PC-3 (cell line): ENCODE data around the gene LRP1B. TPM values are rescaled to one million over a fixed set of nuclear protein-coding genes. Genes with fewer than 3 reads are reported as not detected.
A peak's percentile ranks its signal among the peaks of the same experiment; 100 is the strongest.
"Not testable (repeated sequence)": the region's sequence is repeated elsewhere in the genome, so short reads cannot be mapped to it uniquely, and the experiment has no call there.

ENCODE experiments used
- ATAC-seq: fragments of 200-7000 bp; cut with Tn5 transposase; 2 replicates; pipeline ENCODE4 v1.9.1; 2020; ENCODE audit warnings: mild to moderate bottlenecking, moderate library complexity
- BruUV-seq: library from RNA; stranded (reverse); fragments of 400-500 nt; replicated peaks from 2 replicates; lab custom pipeline; 2021; lab: Mats Ljungman, UMichigan
- CTCF ChIA-PET: fragments of 300-600 bp; sonication (Branson Sonifier 250); formaldehyde crosslinking; loops from one replicate; lab custom pipeline; 2022; ENCODE audit warnings: antibody characterized with exemption; lab: Charles Lee
- POLR2A ChIA-PET: fragments of 300-600 bp; sonication (Branson Sonifier 250); formaldehyde crosslinking; loops from one replicate; lab custom pipeline; 2022; ENCODE audit warnings: antibody characterized with exemption; ENCODE audit not compliant: unreplicated experiment; lab: Charles Lee
- DNase-seq: peaks from one replicate; pipeline ENCODE4 v3.0.0-alpha.2; 2015
- H2AFZ ChIP-seq: fragments of 300-600 bp; sonication (generic); 2 replicates; pipeline ENCODE4 v1.6.0; 2016; ENCODE audit warnings: antibody characterized with exemption, low read length
- H3F3A ChIP-seq: fragments of 300-600 bp; sonication (generic); one replicate; pipeline ENCODE4 v1.6.0; 2017; ENCODE audit warnings: antibody characterized with exemption, low read length, control low read depth, mild to moderate bottlenecking; ENCODE audit not compliant: unreplicated experiment
- H3K27ac ChIP-seq: fragments of 300-600 bp; sonication (generic); 2 replicates; pipeline ENCODE4 v1.5.1; 2016; ENCODE audit warnings: mild to moderate bottlenecking, low read length
- H3K27me3 ChIP-seq: fragments of 300-600 bp; sonication (generic); 2 replicates; pipeline ENCODE4 v1.6.1; 2016; ENCODE audit warnings: low read length, mixed read lengths
- H3K36me3 ChIP-seq: fragments of 300-600 bp; sonication (generic); 2 replicates; pipeline ENCODE4 v1.6.1; 2016; ENCODE audit warnings: low read depth, mixed run types, low read length, mixed read lengths
- H3K4me1 ChIP-seq: fragments of 300-600 bp; sonication (generic); 2 replicates; pipeline ENCODE4 v1.5.1; 2016; ENCODE audit warnings: low read length; ENCODE audit not compliant: insufficient read depth
- H3K4me2 ChIP-seq: fragments of 300-600 bp; sonication (generic); 2 replicates; pipeline ENCODE4 v1.6.0; 2016; ENCODE audit warnings: low read length
- H3K4me3 ChIP-seq: fragments of 300-600 bp; sonication (generic); 2 replicates; pipeline ENCODE4 v1.5.1; 2016; ENCODE audit warnings: mild to moderate bottlenecking, low read length, mixed read lengths
- H3K79me2 ChIP-seq: fragments of 300-600 bp; sonication (generic); 2 replicates; pipeline ENCODE4 v1.6.1; 2017; ENCODE audit warnings: low read length, mixed read lengths
- H3K9ac ChIP-seq: fragments of 300-600 bp; sonication (generic); 2 replicates; pipeline ENCODE4 v1.6.0; 2016; ENCODE audit warnings: mild to moderate bottlenecking, low read length
- H3K9me2 ChIP-seq: fragments of 300-600 bp; sonication (generic); replicated peaks from 2 replicates; pipeline ENCODE4 v1.6.1; 2016; ENCODE audit warnings: mixed run types, low read length, mixed read lengths
- H3K9me3 ChIP-seq: fragments of 300-600 bp; sonication (generic); 2 replicates; pipeline ENCODE4 v1.6.1; 2016; ENCODE audit warnings: low read length, mixed read lengths
- H4K20me1 ChIP-seq: fragments of 300-600 bp; sonication (generic); 2 replicates; pipeline ENCODE4 v1.6.1; 2016; ENCODE audit warnings: low read length, mixed read lengths
- EZH2 ChIP-seq: fragments of 300-600 bp; sonication (generic); IDR thresholded peaks from one replicate; pipeline ENCODE4 v1.6.1; 2017; ENCODE audit warnings: antibody characterized with exemption, mild to moderate bottlenecking, low read length; ENCODE audit not compliant: unreplicated experiment
- EZH2phosphoT487 ChIP-seq: fragments of 300-600 bp; sonication (generic); IDR thresholded peaks from 2 replicates; pipeline ENCODE4 v1.6.1; 2018; ENCODE audit warnings: mild to moderate bottlenecking, antibody characterized with exemption, low read length, borderline replicate concordance
- intact Hi-C: fragments of 100-400 bp; cut with micrococcal nuclease; formaldehyde crosslinking; loops from 2 replicates; pipeline ENCODE4 v1.9.0; 2023
- total RNA-seq: library from RNA; depleted of rRNA; stranded (reverse); fragments of >200 nt; gene quantifications from 2 replicates; pipeline ENCODE4 v1.2.3, GENCODE V29; 2014
- TF ChIP-seq, protein P1 (sequence below): fragments of 300-600 bp; sonication (generic); conservative IDR thresholded peaks from 2 replicates; pipeline ENCODE4 v1.5.1; 2017; ENCODE audit warnings: antibody characterized with exemption, low read depth, mild to moderate bottlenecking, low read length

LRP1B gene
- total RNA-seq, 1 experiment from 2014 or later: 0.04 TPM

- Histone ChIP-seq H3K9me3 (no peaks in the 10 kb centered on the region), H3K9me2 (no peaks in the 10 kb centered on the region), H3K36me3 (no peaks in the 10 kb centered on the region), H3F3A (no peaks in the 10 kb centered on the region), H4K20me1 (no peaks in the 10 kb centered on the region), H2AFZ (no peak overlapping the region), H3K79me2 (no peaks in the 10 kb centered on the region), H3K4me2 (no peak overlapping the region), H3K9ac (no peak overlapping the region), H3K27me3 (no peaks in the 10 kb centered on the region), H3K4me1 (no peaks in the 10 kb centered on the region), H3K4me3 (no peak overlapping the region), H3K27ac (no peak overlapping the region)
- intact Hi-C loops: no loop called here
- TF ChIP-seq, protein P1, sequence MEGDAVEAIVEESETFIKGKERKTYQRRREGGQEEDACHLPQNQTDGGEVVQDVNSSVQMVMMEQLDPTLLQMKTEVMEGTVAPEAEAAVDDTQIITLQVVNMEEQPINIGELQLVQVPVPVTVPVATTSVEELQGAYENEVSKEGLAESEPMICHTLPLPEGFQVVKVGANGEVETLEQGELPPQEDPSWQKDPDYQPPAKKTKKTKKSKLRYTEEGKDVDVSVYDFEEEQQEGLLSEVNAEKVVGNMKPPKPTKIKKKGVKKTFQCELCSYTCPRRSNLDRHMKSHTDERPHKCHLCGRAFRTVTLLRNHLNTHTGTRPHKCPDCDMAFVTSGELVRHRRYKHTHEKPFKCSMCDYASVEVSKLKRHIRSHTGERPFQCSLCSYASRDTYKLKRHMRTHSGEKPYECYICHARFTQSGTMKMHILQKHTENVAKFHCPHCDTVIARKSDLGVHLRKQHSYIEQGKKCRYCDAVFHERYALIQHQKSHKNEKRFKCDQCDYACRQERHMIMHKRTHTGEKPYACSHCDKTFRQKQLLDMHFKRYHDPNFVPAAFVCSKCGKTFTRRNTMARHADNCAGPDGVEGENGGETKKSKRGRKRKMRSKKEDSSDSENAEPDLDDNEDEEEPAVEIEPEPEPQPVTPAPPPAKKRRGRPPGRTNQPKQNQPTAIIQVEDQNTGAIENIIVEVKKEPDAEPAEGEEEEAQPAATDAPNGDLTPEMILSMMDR: no peak
- TF ChIP-seq EZH2 (no peak), EZH2phosphoT487 (no peak)
- BruUV-seq: no TSS peak
- ATAC-seq: no peak
- DNase-seq: no peak
- ChIA-PET POLR2A (no interaction called here), CTCF (no interaction called here)
Observed at GRCh38 chr2:141182246-141182645, 948.6 kb downstream of the LRP1B start.

GRCh38 chr2:141169117-141169516 lies 961.7 kb downstream of the LRP1B start:
- H3K36me3 ChIP-seq, DNase-seq, intact Hi-C loops, H3K9ac ChIP-seq, H3K4me3 ChIP-seq, BruUV-seq, H3F3A ChIP-seq, H3K9me2 ChIP-seq, CTCF ChIA-PET, H3K9me3 ChIP-seq, POLR2A ChIA-PET, H3K4me2 ChIP-seq, H3K4me1 ChIP-seq, H2AFZ ChIP-seq, H4K20me1 ChIP-seq, H3K79me2 ChIP-seq, H3K27ac ChIP-seq, H3K27me3 ChIP-seq, ATAC-seq: not testable (repeated sequence)

- ATAC-seq: peak; percentile 51; the same call in 1 of the 2 replicates
Observed at GRCh38 chr2:141162314-141162713, 968.5 kb downstream of the LRP1B start.

More at GRCh38 chr2:141162314-141162713, 968.5 kb downstream of the LRP1B start:
- no peaks in the 10 kb centered on the region for H3F3A ChIP-seq
- H3K27ac ChIP-seq: no peak overlapping the region
- no peaks in the 10 kb centered on the region for H3K27me3 ChIP-seq
- TF ChIP-seq, protein P1: no peak
- TF ChIP-seq EZH2phosphoT487 (no peak), EZH2 (no peak)
- H3K9me2 ChIP-seq: no peaks in the 10 kb centered on the region
- H4K20me1 ChIP-seq: no peaks in the 10 kb centered on the region
- H2AFZ ChIP-seq: no peak overlapping the region
- no TSS peak for BruUV-seq
- POLR2A ChIA-PET: no interaction called here
- no peak overlapping the region for H3K9ac ChIP-seq
- peak; percentile 23 for DNase-seq
- no peaks in the 10 kb centered on the region for H3K4me1 ChIP-seq
- H3K36me3 ChIP-seq: no peaks in the 10 kb centered on the region
- no peak overlapping the region for H3K4me2 ChIP-seq
- H3K4me3 ChIP-seq: no peak overlapping the region
- H3K79me2 ChIP-seq: no peaks in the 10 kb centered on the region
- no peaks in the 10 kb centered on the region for H3K9me3 ChIP-seq
- CTCF ChIA-PET: no interaction called here
- intact Hi-C loops: no loop called here
